Measurements from ENCODE around the gene STMND1. TPM values are rescaled to one million over a fixed set of nuclear protein-coding genes. Genes with fewer than 3 reads are reported as not detected.

Gene STMND1
- total and polyA plus RNA-seq, 2 of the 8 experiments (the other 6 are each of a cell fraction or from before 2014, with no cell fraction given), result not detected

DNA sequence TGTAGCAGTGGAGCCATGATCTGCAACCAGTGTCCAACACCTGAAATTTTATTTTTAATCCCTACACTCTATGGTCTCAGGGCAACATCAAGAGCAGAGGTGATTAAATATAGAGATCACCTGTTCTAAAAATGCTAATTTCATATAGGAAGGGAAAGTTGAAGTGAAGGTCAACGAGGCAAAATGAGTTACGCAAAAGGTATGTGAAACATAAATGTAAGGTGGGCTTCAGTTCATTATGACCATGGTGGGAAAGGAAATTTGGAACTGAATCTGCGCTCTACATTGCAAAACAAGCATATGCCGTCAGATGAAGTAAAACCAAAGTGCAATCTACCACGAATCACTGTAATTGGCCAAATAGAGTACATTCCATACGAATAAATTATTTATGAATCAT lies 35.2 kb upstream of the STMND1 start:
- H3K14ac ChIP-seq (ENCODE audit: insufficient read length), result no peak overlapping the region
- no peak overlapping the region for H3K56ac ChIP-seq (replicated peaks; ENCODE audit: insufficient read length, low read depth, low read length)
- H2BK15ac ChIP-seq (ENCODE audit: low read length), result no peak overlapping the region
- no peak overlapping the region for H3K9ac ChIP-seq (replicated peaks in 1 of 4; ENCODE audit: extremely low read depth in 1 of 4, low read depth in 3 of 4, low read length in 3 of 4)
- CTCF ChIA-PET (ENCODE audit: partially characterized antibody), result interaction anchor here (0.8 to 1.4 kb wide), 3 partner anchors 14 to 31 kb away, joined by 3 read pairs; no protein-coding TSS in a partner anchor
- FAIRE-seq (no peak), DNase-seq (ENCODE audit: low read depth in 1 of 2, low spot score in 2 of 2) (no peak)
- no peak overlapping the region for H4K91ac ChIP-seq (replicated peaks; ENCODE audit: insufficient read length, low read length)
- H3K36me3 ChIP-seq (ENCODE audit: control insufficient read depth in 2 of 4, insufficient read depth in 4 of 4, low read length in 3 of 4), result no peaks in the 10 kb centered on the region
- no peak overlapping the region for H2BK120ac ChIP-seq (replicated peaks; ENCODE audit: low read depth, low read length)
- no peak overlapping the region for H2AFZ ChIP-seq (ENCODE audit: low read length)
- no peaks in the 10 kb centered on the region for H3K27me3 ChIP-seq (replicated peaks in 1 of 4; ENCODE audit: control insufficient read depth in 3 of 4, extremely low read depth in 1 of 4, insufficient read depth in 3 of 4, low read length in 3 of 4)
- H2BK20ac ChIP-seq (ENCODE audit: low read length), result no peak overlapping the region
- H2BK5ac ChIP-seq (ENCODE audit: low read depth, low read length), result no peak overlapping the region
- H3K4ac ChIP-seq (replicated peaks; ENCODE audit: insufficient read length, low read depth, low read length), result no peak overlapping the region
- WGBS, 2 experiments (ENCODE audit: extremely low coverage in 1 of 2, insufficient coverage in 1 of 2, insufficient read length in 1 of 2, insufficient replicate concordance in 2 of 2, low coverage in 1 of 2, low lambda C conversion rate in 2 of 2, missing lambda C conversion rate in 1 of 2), result 83% methylated on average over 6 of the region's 6 CpGs; no CpG with 5 or more reads in 1 of the 2 experiments
- H3K79me2 ChIP-seq (ENCODE audit: control insufficient read depth in 1 of 2, insufficient read depth in 2 of 2, low read length in 2 of 2), result no peaks in the 10 kb centered on the region
- no peak overlapping the region for H3K18ac ChIP-seq (ENCODE audit: extremely low read depth, low read length)
- no peaks in the 10 kb centered on the region for H3K23me2 ChIP-seq (ENCODE audit: low read depth, low read length)
- POLR2A ChIA-PET (ENCODE audit: partially characterized antibody), result no interaction called here
- H2AK5ac ChIP-seq (ENCODE audit: low read depth, low read length), result no peak overlapping the region
- no peaks in the 10 kb centered on the region for H3K4me1 ChIP-seq (replicated peaks in 1 of 4; ENCODE audit: control insufficient read depth in 3 of 4, insufficient read depth in 4 of 4, low read length in 3 of 4)
- TF ChIP-seq, protein P1, sequence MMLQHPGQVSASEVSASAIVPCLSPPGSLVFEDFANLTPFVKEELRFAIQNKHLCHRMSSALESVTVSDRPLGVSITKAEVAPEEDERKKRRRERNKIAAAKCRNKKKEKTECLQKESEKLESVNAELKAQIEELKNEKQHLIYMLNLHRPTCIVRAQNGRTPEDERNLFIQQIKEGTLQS (IDR thresholded peaks at IDR 0.05; ENCODE audit: insufficient read depth, low read depth, low read length), result no peak
- TF ChIP-seq TBP (IDR thresholded peaks at IDR 0.05; ENCODE audit: low read depth, low read length) (no peak), SIRT6 (IDR thresholded peaks at IDR 0.05; ENCODE audit: low read length) (no peak), POLR2AphosphoS5 (IDR thresholded peaks at IDR 0.05; ENCODE audit: low read depth, low read length) (no peak), SP4 (IDR thresholded peaks at IDR 0.05; ENCODE audit: low read length) (no peak), KDM5A (IDR thresholded peaks at IDR 0.05; ENCODE audit: low read length) (no peak), TEAD4 (IDR thresholded peaks at IDR 0.05; ENCODE audit: low read depth, low read length) (no peak), FOSL1 (IDR thresholded peaks at IDR 0.05; ENCODE audit: insufficient read depth, low read depth, low read length) (no peak), NRF1 (IDR thresholded peaks at IDR 0.05; ENCODE audit: low read depth, low read length) (no peak), CTBP2 (IDR thresholded peaks at IDR 0.05; ENCODE audit: borderline replicate concordance, insufficient read depth, insufficient read length, low read length) (no peak)
- no peak overlapping the region for H4K5ac ChIP-seq (ENCODE audit: insufficient read length, low read depth, low read length)
- no peak overlapping the region for H4K8ac ChIP-seq (ENCODE audit: extremely low read depth, insufficient read depth, low read length)
- no peaks in the 10 kb centered on the region for H3K79me1 ChIP-seq (ENCODE audit: low read depth, low read length)
- H3K9me3 ChIP-seq (ENCODE audit: insufficient read depth in 2 of 2, low read depth in 1 of 2, low read length in 1 of 2), result peaks cover 6 to 7% of the 10 kb centered on the region in 2 experiments
- H3K23ac ChIP-seq (ENCODE audit: insufficient read length), result no peak overlapping the region
- H2BK12ac ChIP-seq (ENCODE audit: low read depth, low read length), result no peak overlapping the region
- H3K27ac ChIP-seq (ENCODE audit: low read depth, low read length), result no peak overlapping the region
- H3K4me2 ChIP-seq (ENCODE audit: insufficient read depth in 1 of 2, low read depth in 2 of 2, low read length in 2 of 2), result no peak overlapping the region
- no peak overlapping the region for H3K4me3 ChIP-seq (ENCODE audit: extremely low read depth in 1 of 4, insufficient read depth in 2 of 4, low read depth in 3 of 4, low read length in 4 of 4)
- no peaks in the 10 kb centered on the region for H4K20me1 ChIP-seq (replicated peaks in 1 of 2; ENCODE audit: control insufficient read depth in 1 of 2, insufficient read depth in 2 of 2, low read length in 2 of 2)

All from H1 (cell line).